NCI-H345 (cell line): Measurements from ENCODE around the gene SLC39A10.
"Not testable (repeated sequence)": the region's sequence is repeated elsewhere in the genome, so short reads cannot be mapped to it uniquely, and the experiment has no call there.

Source experiments
- DNase-seq: peaks from one replicate; lab custom pipeline; 2025; lab: John Stamatoyannopoulos, UW

The SLC39A10 gene, protein sequence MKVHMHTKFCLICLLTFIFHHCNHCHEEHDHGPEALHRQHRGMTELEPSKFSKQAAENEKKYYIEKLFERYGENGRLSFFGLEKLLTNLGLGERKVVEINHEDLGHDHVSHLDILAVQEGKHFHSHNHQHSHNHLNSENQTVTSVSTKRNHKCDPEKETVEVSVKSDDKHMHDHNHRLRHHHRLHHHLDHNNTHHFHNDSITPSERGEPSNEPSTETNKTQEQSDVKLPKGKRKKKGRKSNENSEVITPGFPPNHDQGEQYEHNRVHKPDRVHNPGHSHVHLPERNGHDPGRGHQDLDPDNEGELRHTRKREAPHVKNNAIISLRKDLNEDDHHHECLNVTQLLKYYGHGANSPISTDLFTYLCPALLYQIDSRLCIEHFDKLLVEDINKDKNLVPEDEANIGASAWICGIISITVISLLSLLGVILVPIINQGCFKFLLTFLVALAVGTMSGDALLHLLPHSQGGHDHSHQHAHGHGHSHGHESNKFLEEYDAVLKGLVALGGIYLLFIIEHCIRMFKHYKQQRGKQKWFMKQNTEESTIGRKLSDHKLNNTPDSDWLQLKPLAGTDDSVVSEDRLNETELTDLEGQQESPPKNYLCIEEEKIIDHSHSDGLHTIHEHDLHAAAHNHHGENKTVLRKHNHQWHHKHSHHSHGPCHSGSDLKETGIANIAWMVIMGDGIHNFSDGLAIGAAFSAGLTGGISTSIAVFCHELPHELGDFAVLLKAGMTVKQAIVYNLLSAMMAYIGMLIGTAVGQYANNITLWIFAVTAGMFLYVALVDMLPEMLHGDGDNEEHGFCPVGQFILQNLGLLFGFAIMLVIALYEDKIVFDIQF

DNA sequence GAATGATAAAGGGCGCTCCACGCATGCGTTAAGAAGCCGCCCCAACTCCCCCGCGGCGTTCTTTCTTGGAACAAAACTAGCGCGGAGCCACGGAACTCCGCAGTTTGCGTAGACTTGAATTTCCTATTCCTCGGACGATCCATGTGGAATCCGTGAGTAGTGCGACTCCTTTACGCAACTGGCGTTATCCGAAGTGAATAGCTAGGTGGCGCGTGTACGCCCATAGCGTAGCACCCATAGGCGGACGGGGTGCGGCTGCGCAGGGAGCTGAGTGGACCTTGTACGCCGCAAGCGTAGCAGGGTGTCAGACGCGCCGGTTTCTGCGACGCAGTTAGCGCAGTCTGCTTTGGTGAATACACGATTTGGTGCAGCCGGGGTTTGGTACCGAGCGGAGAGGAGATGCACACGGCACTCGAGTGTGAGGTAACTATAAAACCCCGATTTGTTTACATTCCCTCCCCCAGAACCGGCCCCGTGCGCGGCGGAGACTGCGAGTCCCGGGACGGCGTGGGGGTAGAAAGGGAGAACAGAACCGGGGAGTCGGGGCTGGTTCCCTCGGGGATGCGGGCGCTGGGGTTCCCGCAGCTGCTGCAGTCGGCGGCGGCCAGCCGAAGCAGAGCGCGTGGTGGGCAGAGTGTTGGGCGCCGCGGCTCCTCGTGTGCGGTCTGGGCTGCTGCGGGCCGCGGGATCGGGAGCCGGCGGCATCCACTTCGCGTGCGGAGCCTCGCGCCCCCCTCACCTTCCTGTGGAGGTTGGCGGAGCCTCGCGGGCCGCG is at the start of gene SLC39A10:
SLC39A10 (plus strand) TSS at position 368 of the 775 bp plus-strand sequence. CDS start 22,817 bp downstream, outside the sequence.
- peak; percentile 99 for DNase-seq

DNA sequence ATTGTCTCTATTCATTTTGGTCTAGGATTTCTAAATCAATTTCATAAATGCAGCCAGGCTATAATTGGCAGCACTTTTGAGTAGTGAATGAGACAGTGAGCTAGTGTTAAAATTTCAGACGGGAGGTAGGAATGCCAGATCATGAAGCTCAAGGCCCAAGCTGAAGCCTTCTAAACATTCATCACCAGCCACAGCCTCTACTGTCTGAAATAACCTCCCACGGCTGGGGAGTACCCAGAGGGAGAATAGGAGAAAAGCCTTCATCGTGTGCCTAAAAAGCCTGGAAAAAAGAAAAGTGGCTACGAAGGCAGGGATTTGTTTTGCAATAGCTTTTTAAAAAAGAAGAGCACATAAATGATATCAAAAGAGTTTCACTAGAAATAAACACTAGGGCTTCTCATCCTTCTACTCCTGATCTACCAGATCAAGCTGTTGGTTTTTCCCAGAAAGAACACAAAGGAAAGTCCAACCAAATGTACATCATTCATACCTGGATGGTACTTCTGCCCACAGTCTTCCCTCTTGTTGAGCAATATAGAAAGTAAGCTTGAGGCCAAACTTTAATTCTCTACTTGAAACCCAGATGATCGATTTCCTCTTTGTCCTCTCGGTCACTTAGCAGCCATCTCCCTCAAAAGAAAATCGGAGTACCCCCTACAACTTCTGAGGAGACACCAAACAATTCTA is 48.1 kb upstream of the SLC39A10 start:
- no peak for DNase-seq

DNA sequence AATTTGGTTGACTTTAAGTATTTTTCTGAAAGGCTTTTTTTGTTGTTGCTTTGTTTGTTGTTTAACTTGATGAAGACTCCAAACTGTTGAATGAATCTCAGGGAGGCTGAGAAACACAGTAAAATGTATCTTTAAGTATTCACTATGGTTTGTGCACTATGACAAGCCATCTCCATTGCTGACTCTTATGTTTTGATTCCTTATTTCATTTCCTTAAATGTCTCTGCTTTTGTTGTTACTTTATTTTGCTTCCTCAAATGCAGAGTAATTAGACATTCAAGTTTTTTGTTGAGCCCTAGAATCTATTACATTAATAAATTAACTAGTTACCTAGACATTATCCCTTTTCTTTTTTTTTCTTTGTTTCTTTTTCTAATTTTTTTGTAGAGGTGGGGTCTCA is 46.3 kb upstream of the SLC39A10 start:
- no peak for DNase-seq

DNA sequence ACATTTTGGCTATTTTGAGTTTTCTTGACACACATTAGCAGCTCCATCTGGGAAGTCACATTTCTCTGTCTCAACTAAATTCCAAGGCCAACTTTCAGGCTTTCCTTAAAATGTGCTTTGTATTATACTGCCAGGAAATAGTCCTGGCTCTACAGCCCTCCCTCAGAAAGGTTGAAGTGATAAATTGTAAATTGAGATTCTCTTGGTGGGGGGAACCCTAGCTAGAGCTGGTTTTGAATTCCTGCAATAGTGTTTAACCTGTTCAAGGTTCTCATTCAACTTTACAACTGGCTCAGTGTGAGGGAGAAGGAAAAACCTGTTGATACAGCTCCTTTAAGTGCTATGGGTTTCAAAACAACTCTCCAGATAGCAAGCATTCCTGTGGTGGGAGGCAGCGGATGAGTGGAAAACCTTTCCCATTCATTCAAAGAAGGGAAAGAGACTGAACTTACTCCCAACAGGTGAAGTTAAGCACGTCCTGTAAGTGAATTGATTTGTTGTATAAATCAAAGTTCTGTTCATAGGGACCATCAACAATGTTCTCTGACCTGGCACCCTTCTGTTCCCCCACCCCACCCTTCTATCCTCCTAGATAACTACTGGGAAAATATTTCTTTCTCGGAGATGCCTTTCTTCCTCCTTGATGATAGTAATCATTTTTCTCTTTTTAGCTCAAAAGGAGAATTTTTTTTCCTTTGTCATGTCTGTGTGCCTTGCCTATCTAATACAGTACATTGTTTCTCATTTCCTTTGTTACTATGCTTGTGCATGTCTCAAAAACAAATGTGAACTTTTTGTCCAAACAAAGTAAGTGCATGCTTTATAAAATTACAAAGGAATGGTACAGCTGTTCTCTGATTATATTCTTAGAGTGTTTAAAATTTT is 44.2 kb upstream of the SLC39A10 start:
- no peak for DNase-seq

DNA sequence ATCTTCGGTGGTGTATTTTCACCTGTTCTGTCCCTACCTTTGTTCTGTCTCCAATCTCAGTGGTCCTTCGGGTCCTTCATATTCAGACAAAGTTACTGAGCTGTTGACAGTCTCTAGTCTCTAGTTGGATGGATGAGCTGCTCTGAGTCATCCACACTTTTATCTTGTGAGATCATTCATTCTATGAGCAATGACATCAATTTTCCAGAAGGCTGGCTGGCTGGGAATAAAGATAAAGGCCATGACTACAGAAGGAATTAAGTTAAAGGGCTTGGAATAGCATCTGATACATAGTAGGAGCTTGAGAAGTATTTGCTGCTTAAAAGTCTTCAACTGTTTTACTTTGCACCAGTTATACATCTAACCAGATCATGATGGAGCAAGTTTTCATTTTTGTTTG is 43.1 kb upstream of the SLC39A10 start:
- no peak for DNase-seq

DNA sequence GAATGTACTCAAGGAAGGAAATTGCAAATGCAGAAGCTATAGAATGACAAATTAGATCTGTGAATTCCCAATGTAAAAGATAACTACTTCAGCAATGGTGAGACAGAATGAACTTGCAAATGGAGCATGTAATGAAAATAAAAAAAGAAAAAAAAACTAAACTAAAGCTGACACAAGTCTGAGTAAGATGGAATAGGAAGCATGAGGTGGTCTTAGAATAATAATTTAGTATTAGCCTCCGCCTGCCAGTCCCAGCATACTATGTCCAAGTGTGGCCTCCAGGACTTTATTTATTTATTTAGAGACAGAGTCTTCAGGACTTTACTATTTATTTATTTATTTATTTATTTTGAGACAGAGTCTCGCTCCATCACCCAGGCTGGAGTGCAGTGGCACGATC is 37.4 kb upstream of the SLC39A10 start:
- no peak for DNase-seq

DNA sequence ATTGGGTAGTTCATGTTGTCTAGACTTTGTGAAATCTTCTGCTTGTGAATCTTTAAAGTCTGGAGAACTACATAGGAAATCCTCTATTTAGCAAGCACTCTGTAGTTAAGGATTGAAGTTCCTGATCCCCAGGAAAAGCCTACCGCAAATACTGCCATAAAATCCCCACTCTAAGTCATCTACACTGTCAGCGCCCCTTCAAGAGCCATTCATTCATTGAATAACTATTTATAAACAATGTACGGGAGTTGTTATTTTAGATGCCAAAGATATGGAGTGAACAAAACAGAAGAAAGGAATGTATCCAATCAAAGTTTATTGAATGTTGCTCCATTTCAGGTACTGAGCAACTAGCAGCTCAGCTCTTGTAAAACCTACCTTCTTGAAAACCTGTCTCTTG is 36.5 kb upstream of the SLC39A10 start:
- no peak for DNase-seq

DNA sequence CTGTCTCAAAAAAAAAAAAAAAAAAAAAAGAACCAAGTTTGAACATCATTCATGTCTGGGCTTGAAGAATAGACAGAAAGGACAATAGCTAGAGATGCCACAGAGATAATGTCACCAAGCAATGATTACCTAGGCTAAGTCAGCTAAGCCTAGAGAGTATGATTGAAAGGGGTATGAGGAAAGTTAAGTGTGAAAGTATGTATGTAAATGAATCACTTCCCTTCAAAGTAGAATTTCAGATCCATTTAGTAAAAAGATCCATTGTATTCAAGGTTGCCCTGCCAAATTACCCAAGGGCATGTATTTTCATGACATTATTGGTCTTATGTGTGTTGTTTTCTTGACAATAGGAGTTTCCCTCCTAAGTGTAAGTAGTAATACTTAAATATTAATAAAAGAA is 34.1 kb upstream of the SLC39A10 start:
- DNase-seq: no peak

DNA sequence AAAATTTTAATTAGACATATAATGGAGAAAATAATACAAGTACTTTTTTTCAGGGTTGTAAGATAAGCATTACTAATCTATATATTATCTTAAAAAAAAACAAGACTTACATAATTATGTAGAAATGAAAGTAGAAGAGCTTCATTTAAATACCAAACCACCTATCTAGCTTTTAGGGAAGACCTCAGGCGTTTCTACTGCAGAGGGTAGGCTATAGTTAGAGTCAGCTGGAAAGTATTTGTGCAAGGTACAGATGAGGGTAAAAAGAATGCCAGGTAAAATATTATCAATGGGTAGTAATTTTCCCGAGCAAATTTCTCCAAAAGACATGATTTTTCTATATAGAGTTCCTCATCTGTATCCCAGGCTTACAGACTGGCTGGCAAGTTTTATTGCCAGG is 30.5 kb upstream of the SLC39A10 start:
- no peak for DNase-seq

DNA sequence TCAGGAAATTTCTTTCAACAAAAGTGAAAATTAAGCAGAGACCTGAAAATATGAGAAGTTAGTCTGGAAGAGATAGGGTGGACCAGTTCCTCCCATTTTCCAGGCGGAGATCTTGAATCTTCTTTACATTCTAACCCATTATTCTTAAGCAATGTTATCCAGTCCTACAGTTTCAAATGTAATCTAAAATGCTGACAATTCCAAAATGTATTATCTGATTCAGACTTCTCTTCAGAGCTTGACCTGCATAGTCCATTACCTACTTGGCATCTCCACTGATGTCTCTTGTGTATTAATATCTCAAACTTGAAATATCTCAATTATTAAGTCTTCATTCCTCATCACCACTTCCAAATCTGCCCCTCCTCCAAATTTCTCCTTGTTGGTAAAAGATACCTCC is 28.4 kb upstream of the SLC39A10 start:
- DNase-seq: no peak

DNA sequence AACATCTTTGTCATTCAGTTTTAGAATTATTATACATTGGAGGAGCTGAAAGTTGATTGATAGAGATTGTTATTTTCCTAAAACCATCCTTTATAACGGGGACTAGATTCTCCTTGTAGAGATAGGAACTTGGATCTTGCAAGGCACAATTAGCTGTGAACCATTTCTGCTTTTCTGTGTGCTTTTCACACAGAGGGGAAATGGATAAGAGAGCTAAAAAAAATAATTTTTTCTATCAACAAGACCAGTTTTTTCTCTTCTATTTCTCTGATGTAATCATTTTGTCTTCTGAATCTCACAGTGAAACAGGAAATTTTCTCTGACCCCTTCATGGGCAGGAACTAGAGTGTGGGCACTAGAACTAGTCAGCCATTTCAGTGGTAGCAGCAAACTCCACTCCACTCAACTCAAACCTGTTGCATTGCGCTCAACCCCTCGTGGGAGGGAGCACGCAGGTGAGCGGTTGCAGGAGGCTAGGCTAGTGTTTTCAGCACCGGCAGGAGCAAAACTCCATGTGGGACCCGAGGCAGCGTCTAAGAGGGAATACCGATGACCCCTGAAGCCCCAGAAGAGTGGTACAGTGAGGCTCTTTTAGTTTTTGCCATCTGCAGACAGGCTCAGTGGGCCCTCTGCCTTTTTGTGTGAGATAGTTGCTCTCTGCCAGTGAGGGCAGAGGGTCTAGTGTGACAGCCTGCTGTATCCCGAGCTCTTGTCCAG is 24.0 kb upstream of the SLC39A10 start:
- DNase-seq: no peak

DNA sequence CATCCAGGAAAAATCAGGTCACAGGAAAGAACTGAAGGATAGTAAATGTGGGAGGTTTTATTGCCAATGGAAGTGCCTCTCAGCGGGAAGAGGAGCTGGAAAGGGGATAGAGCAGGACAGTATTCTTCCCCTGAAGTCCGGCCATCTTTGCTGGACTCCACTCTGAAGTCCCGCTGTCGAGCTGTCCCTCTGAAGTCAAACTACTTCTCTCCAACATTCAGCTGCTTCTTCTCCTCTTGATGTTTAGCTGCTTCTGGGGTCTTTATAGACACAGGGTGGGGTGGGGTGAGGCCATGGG is 23.5 kb upstream of the SLC39A10 start:
- DNase-seq: no peak

DNA sequence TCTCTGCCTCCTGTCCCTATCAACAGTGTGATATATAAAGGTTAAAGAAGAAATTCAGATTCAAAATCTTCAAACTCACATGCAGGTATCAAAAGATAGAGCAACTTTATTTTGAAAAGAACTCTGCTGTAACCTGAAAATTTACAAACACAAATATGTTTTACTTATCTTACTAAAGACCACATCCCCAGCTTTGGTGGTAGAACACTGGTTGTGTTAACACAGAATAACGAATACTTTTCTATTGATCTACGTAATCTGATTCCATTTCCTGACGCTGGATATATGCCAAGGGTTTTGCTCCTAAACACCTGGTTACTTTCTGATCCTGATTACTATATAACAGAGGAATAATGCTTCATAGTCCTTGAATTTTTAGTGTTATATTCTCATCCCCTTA is 23.1 kb upstream of the SLC39A10 start:
- peak; percentile 33 for DNase-seq

DNA sequence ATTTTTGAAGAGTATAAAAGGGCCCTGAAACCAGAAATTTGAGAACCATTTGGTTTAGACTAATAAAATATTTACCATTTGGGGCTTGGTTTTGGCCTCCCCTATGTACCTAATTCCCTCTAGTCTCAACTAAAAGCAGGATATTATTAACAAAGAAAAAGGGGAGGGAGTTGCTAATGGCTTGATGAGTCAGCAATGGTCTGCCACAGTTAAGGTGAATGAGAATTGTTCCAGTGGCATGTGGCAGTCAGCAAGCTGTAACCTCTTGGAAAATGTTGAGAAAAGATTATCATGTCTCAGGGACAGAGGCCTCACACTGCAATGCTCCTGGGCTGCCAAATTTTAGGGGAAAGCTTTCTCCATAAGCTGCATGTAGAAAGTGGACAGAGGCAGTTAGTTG is 20.1 kb upstream of the SLC39A10 start:
- no peak for DNase-seq

DNA sequence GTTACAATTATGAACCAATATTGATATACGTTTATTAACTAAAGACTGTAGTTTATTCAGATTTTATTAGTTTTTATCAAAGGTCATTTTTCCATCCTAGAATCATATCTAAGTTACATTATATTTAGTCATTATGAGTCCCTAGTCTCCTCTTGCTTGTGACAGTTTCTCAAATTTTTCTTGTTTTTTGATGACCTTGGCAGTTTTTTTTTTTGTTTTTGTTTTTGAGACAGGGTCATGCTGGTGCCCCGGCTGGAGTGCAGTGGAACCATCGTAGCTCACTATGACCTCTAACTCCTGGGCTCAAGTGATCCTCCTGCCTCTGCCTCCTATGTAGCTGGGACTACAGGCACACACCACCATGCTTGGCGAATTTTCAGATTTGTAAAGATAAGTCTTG is 18.3 kb upstream of the SLC39A10 start:
- no peak for DNase-seq

DNA sequence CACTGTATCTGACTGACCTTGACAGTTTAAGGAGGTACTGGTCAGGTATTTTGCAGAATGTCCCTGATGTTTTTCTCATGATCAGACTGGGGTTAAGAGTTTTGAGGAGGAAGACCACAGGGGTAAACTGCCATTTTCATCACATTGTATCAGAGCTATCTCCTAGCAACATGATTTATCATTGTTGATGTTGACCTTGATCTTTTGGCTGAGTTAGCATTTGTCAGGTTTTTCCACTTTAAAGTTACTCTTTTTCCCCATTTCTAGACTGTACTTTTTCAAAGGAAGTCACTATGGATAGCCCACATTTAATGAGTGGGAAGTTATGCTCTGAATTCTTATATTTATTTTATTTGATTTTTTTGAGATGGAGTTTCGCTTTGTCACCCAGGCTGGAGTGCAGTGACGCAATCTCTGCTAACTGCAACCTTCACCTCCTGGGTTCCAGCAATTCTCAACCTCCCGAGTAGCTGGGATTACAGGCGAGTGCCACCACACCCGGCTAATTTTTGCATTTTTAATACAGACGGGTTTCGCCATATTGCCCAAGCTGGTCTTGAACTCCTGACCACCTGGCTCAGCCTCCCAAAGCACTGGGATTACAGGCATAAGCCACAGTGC is 17.7 kb upstream of the SLC39A10 start:
- no peak for DNase-seq

DNA sequence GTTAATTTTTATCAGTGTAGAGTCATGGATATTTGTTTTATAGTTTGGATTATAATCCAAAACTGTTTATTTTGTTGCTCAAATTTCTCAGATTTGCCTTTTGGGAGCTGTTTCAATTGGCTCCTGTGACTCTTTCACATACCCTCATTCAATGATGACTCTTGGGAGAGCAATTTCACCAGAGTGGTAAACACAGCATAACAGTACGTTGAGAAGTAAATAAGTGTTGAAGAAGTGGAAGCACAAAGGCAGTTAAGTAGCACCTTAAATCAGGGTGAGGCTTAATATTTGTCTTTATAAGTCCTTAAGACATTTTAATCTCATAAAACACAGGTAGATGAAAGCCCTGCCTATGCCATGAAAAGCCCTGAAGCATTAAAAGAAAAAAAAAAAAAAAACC is 17.1 kb upstream of the SLC39A10 start:
- DNase-seq: no peak

DNA sequence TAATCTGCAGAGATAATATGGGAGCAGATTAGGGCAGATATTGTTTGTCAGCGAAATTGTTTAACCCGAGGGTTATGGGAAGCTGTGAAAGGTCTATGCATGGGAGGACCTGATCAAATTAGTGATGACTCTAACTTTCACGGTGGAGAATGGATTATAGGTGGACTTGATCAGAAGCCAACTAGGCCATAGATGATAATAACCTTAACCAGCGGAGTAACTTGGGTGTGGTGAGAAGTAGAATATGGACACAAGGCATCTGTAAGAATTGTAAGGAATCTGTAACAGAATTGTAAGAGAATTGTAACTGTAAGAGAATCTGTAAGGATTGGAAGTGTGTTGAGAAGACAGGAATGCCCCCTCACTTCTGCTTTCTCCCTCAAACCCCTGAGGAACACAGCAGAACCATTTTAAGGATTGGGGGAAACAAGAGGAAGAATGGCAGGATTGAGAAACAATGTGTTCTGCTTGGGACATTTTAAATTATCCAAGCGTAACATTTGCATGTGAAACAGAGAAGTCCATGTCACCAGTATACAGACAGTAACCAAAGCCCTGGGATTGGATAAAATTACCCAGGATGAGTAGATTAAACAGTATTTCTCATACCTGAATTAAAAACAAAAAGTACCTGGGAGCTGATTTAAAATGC is 14.9 kb upstream of the SLC39A10 start:
- DNase-seq: no peak

DNA sequence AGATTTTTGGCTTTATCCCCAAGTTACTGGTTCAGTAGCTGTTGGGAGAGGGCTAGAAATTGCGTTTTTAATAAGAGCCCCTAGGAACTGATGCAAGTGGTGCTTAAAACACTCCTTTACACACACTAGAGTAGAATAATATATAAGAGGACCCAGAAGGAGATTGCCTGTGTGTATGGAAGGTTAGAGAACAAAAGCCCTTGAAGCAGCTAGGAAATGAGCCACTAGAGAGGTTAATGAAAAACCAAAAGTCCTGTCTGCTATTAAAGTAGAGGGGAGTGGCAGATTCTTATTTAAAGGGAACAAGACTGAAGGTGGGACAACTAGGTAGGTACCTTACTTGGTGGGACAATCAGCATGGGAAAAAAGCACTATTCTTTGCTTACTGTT is 14.4 kb upstream of the SLC39A10 start:
- no peak for DNase-seq

DNA sequence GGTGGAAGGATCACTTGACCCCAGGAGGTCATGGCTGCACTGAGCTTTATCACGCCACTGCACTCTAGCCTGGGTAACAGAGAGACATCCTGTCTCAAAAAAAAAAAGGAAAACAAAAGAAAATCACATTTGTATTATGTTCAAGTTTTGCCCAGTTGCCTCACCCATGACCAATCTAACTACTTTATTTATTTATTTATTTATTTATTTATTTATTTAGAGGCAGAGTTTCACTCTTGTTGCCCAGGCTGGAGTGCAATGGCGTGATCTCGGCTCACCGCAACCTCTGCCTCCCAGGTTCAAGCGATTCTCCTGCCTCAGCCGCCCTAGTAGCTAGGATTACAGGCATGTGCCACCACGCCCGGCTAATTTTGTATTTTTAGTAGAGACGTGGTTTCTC is 12.3 kb upstream of the SLC39A10 start:
- DNase-seq: not testable (repeated sequence)
